ENCODE results near the gene GOLGA8H.
"Not testable (repeated sequence)": the region's sequence is repeated elsewhere in the genome, so short reads cannot be mapped to it uniquely, and the experiment has no call there.

GOLGA8H gene

GRCh38 chr15:30603796-30604195, at the start of gene GOLGA8H:
GOLGA8H (plus strand) TSS chr15:30604028; CDS start chr15:30604126, 98 bp downstream.
- not testable (repeated sequence) for DNase-seq

- DNase-seq = not testable (repeated sequence)
Measured at GRCh38 chr15:30566949-30567348, 36.9 kb upstream of the GOLGA8H start.

- DNase-seq = not testable (repeated sequence)
Measured at GRCh38 chr15:30573012-30573491, 30.8 kb upstream of the GOLGA8H start.

- not testable (repeated sequence) for DNase-seq
Measured at GRCh38 chr15:30579394-30579970, 24.3 kb upstream of the GOLGA8H start.

GRCh38 chr15:30580716-30581115, 23.1 kb upstream of the GOLGA8H start:
- DNase-seq = not testable (repeated sequence)

GRCh38 chr15:30598953-30599352, 4.9 kb upstream of the GOLGA8H start:
- not testable (repeated sequence) for DNase-seq

- DNase-seq = not testable (repeated sequence)
Measured at GRCh38 chr15:30612271-30612670, 8.4 kb downstream of the GOLGA8H start.

GRCh38 chr15:30621342-30621741, 17.5 kb downstream of the GOLGA8H start:
- DNase-seq = not testable (repeated sequence)

GRCh38 chr15:30625436-30626193, 21.8 kb downstream of the GOLGA8H start, which contains the start of gene ARHGAP11B:
ARHGAP11B (plus strand) TSS chr15:30626128.
- DNase-seq = not testable (repeated sequence)

GRCh38 chr15:30626194-30626565, 22.4 kb downstream of the GOLGA8H start:
- DNase-seq = not testable (repeated sequence)

- not testable (repeated sequence) for DNase-seq
Measured at GRCh38 chr15:30626632-30627031, 22.8 kb downstream of the GOLGA8H start.

GRCh38 chr15:30650012-30650929, 46.4 kb downstream of the GOLGA8H start:
- no peak for DNase-seq

- not testable (repeated sequence) for DNase-seq
Measured at GRCh38 chr15:30661154-30661553, 57.3 kb downstream of the GOLGA8H start.

All from stimulated activated naive CD4-positive, alpha-beta T cell treated with Interleukin-2 at 50 U/mL for 16 hours (primary cell).